HepG2 (cell line): ENCODE measurements around the gene STAT5A. TPM values are rescaled to one million over a fixed set of nuclear protein-coding genes. Genes with fewer than 3 reads are reported as not detected.

Experiments used
- GATAD1 ChIP-seq: IDR thresholded peaks from 2 replicates; pipeline ENCODE4 v1.6.1; 2016; ENCODE audit warnings: missing genetic modification reagents, missing compliant biosample characterization
- HDAC1 ChIP-seq: sonication (generic); formaldehyde crosslinking; IDR thresholded peaks from 2 replicates; pipeline ENCODE4 v1.5.1; 2020; ENCODE audit warnings: mild to moderate bottlenecking, missing genetic modification reagents
- MED1 ChIP-seq: sonication (generic); formaldehyde crosslinking; IDR thresholded peaks from 2 replicates; pipeline ENCODE4 v1.4.0; 2020; ENCODE audit warnings: missing genetic modification reagents
- MIXL1 ChIP-seq: IDR thresholded peaks from 2 replicates; pipeline ENCODE4 v1.6.1; 2016
- SIN3B ChIP-seq: fragments of 150-350 bp; IDR thresholded peaks from 2 replicates; pipeline ENCODE4 v1.6.1; 2014; ENCODE audit warnings: low read length
- SP4 ChIP-seq: sonication (generic); formaldehyde crosslinking; IDR thresholded peaks from 2 replicates; pipeline ENCODE4 v1.8.1; 2023; ENCODE audit warnings: mild to moderate bottlenecking, missing genetic modification reagents
- SPEN ChIP-seq: sonication (generic); formaldehyde crosslinking; IDR thresholded peaks from 2 replicates; pipeline ENCODE4 v1.5.1; 2020; ENCODE audit warnings: low read depth, mild to moderate bottlenecking, missing genetic modification reagents
- TBX2 ChIP-seq: sonication (generic); formaldehyde crosslinking; IDR thresholded peaks from 2 replicates; pipeline ENCODE4 v1.5.0; 2020; ENCODE audit warnings: missing genetic modification reagents, mild to moderate bottlenecking, borderline replicate concordance
- ZMYM4 ChIP-seq: sonication (generic); formaldehyde crosslinking; IDR thresholded peaks from 2 replicates; pipeline ENCODE4 v1.8.1; 2023; ENCODE audit warnings: mild to moderate bottlenecking, missing genetic modification reagents
- ZNF3 ChIP-seq: IDR thresholded peaks from 2 replicates; pipeline ENCODE4 v1.7.0; 2017; ENCODE audit warnings: inconsistent platforms
- ZNF7 ChIP-seq: IDR thresholded peaks from 2 replicates; pipeline ENCODE4 v1.6.1; 2016; ENCODE audit warnings: missing biosample characterization, missing genetic modification reagents
- polyA plus RNA-seq, 8 experiments: library from polyadenylated mRNA; depleted of rRNA in 3 of 8; stranded (reverse) in 7 of 8; unstranded in 1 of 8; fragments of >200 nt; fragmentation: Illumina TruSeq in 4 of 8; extraction: Trizol in 4 of 8; gene quantifications; 2 replicates each; pipeline versions ENCODE4 v1.2.1 to v1.2.3, GENCODE V29; 2011 to 2016; ENCODE audit warnings: low read depth in 4 of 8, missing spikeins in 1 of 8, mixed read lengths in 1 of 8; ENCODE audit not compliant: insufficient read depth in 1 of 8
- total RNA-seq, 5 experiments: library from RNA; depleted of rRNA; stranded (reverse); fragments of >200 nt; fragmentation: Illumina TruSeq; extraction: Trizol; gene quantifications; 2 replicates each; pipeline ENCODE4 v1.2.3, GENCODE V29; 2016; ENCODE audit warnings: low read depth in 1 of 5
- TF ChIP-seq, protein P1 (sequence below): sonication (generic); formaldehyde crosslinking; IDR thresholded peaks from 2 replicates; pipeline ENCODE4; 2020; ENCODE audit warnings: missing genetic modification reagents, mild to moderate bottlenecking, borderline replicate concordance
- TF ChIP-seq, protein P2 (sequence below): sonication (generic); formaldehyde crosslinking; conservative IDR thresholded peaks from 2 replicates; pipeline ENCODE4 v1.4.0; 2020; ENCODE audit warnings: mild to moderate bottlenecking, missing genetic modification reagents, moderate library complexity
- TF ChIP-seq, protein P3 (sequence below): sonication (generic); formaldehyde crosslinking; IDR thresholded peaks from 2 replicates; pipeline ENCODE4 v1.4.0; 2020; ENCODE audit warnings: mild to moderate bottlenecking, missing genetic modification reagents
- TF ChIP-seq, protein P4 (sequence below): sonication (generic); formaldehyde crosslinking; IDR thresholded peaks from 2 replicates; pipeline ENCODE4 v1.4.0; 2020; ENCODE audit warnings: missing genetic modification reagents

The STAT5A gene
- total and polyA plus RNA-seq, 2 of the 13 experiments (the other 11 are each of a cell fraction or from before 2014, with no cell fraction given) = 1.4 to 4.1 TPM

DNA sequence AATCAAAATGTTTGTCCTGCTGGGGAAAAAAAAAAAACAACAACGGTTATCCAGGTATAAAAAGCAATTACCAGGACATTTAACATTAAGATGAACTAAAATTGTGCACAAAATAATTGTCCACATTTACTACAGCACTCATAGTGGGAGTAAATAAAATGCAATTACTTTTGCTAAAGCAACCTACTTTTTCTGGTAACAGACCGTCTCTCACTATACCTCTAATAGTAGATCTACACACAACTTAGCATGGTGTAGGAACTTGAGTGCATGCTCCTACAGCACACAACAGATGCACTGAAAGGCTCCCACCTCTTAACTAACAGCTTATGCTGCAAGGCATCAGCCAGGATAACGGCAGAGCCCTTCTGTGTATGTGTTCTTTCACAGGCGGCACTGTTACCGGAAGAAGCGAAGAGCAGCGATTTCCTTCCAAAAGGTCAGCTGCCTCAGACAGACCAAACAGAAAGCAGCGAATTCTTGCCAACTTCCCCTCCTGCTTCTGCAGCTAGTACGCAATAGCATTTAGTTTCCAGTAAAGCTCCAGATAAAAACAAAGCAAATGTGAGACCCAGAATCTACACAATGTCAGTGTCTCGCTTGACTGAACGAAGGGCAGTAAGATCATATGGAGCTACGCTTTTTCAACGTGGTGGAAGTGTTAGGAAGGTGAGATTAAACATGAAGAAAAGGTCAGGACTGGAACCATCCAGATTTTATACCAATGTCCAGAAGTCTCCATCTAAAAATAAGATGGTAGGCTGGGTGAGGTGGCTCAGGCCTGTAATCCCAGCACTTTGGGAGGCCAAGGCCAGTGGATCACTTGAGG lies 39.7 kb upstream of the STAT5A start (continued):
- TF ChIP-seq, protein P1, sequence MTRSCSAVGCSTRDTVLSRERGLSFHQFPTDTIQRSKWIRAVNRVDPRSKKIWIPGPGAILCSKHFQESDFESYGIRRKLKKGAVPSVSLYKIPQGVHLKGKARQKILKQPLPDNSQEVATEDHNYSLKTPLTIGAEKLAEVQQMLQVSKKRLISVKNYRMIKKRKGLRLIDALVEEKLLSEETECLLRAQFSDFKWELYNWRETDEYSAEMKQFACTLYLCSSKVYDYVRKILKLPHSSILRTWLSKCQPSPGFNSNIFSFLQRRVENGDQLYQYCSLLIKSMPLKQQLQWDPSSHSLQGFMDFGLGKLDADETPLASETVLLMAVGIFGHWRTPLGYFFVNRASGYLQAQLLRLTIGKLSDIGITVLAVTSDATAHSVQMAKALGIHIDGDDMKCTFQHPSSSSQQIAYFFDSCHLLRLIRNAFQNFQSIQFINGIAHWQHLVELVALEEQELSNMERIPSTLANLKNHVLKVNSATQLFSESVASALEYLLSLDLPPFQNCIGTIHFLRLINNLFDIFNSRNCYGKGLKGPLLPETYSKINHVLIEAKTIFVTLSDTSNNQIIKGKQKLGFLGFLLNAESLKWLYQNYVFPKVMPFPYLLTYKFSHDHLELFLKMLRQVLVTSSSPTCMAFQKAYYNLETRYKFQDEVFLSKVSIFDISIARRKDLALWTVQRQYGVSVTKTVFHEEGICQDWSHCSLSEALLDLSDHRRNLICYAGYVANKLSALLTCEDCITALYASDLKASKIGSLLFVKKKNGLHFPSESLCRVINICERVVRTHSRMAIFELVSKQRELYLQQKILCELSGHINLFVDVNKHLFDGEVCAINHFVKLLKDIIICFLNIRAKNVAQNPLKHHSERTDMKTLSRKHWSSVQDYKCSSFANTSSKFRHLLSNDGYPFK (CRISPR knock-in tag) = 0 out of 2 replicates have a peak, but pooled peaks have one; percentile 30
- TF ChIP-seq GATAD1 (peak; percentile 79), MED1 (CRISPR knock-in tag) (peak; percentile 54), ZMYM4 (peak; percentile 78), SIN3B (no peak), ZNF7 (CRISPR knock-in tag) (no peak), SPEN (0 out of 2 replicates have a peak, but pooled peaks have one; percentile 39), TBX2 (CRISPR knock-in tag) (peak; percentile 58; the same call in 1 of the 2 replicates), MIXL1 (CRISPR knock-in tag) (peak; percentile 78), HDAC1 (peak; percentile 77), ZNF3 (CRISPR knock-in tag) (peak; percentile 29; the same call in 1 of the 2 replicates), SP4 (0 out of 2 replicates have a peak, but pooled peaks have one; percentile 28)
- TF ChIP-seq, protein P2, sequence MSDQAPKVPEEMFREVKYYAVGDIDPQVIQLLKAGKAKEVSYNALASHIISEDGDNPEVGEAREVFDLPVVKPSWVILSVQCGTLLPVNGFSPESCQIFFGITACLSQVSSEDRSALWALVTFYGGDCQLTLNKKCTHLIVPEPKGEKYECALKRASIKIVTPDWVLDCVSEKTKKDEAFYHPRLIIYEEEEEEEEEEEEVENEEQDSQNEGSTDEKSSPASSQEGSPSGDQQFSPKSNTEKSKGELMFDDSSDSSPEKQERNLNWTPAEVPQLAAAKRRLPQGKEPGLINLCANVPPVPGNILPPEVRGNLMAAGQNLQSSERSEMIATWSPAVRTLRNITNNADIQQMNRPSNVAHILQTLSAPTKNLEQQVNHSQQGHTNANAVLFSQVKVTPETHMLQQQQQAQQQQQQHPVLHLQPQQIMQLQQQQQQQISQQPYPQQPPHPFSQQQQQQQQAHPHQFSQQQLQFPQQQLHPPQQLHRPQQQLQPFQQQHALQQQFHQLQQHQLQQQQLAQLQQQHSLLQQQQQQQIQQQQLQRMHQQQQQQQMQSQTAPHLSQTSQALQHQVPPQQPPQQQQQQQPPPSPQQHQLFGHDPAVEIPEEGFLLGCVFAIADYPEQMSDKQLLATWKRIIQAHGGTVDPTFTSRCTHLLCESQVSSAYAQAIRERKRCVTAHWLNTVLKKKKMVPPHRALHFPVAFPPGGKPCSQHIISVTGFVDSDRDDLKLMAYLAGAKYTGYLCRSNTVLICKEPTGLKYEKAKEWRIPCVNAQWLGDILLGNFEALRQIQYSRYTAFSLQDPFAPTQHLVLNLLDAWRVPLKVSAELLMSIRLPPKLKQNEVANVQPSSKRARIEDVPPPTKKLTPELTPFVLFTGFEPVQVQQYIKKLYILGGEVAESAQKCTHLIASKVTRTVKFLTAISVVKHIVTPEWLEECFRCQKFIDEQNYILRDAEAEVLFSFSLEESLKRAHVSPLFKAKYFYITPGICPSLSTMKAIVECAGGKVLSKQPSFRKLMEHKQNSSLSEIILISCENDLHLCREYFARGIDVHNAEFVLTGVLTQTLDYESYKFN = peak; percentile 78
- TF ChIP-seq, protein P3, sequence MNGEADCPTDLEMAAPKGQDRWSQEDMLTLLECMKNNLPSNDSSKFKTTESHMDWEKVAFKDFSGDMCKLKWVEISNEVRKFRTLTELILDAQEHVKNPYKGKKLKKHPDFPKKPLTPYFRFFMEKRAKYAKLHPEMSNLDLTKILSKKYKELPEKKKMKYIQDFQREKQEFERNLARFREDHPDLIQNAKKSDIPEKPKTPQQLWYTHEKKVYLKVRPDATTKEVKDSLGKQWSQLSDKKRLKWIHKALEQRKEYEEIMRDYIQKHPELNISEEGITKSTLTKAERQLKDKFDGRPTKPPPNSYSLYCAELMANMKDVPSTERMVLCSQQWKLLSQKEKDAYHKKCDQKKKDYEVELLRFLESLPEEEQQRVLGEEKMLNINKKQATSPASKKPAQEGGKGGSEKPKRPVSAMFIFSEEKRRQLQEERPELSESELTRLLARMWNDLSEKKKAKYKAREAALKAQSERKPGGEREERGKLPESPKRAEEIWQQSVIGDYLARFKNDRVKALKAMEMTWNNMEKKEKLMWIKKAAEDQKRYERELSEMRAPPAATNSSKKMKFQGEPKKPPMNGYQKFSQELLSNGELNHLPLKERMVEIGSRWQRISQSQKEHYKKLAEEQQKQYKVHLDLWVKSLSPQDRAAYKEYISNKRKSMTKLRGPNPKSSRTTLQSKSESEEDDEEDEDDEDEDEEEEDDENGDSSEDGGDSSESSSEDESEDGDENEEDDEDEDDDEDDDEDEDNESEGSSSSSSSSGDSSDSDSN (CRISPR knock-in tag) = 0 out of 2 replicates have a peak, but pooled peaks have one; percentile 49
- TF ChIP-seq, protein P4, sequence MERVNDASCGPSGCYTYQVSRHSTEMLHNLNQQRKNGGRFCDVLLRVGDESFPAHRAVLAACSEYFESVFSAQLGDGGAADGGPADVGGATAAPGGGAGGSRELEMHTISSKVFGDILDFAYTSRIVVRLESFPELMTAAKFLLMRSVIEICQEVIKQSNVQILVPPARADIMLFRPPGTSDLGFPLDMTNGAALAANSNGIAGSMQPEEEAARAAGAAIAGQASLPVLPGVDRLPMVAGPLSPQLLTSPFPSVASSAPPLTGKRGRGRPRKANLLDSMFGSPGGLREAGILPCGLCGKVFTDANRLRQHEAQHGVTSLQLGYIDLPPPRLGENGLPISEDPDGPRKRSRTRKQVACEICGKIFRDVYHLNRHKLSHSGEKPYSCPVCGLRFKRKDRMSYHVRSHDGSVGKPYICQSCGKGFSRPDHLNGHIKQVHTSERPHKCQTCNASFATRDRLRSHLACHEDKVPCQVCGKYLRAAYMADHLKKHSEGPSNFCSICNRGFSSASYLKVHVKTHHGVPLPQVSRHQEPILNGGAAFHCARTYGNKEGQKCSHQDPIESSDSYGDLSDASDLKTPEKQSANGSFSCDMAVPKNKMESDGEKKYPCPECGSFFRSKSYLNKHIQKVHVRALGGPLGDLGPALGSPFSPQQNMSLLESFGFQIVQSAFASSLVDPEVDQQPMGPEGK (CRISPR knock-in tag) = 0 out of 2 replicates have a peak, but pooled peaks have one; percentile 31
